Epithelial cell of esophagus (primary cell): ENCODE results near the gene MUC20.

ENCODE experiments used
- DNase-seq: peaks from one replicate; pipeline ENCODE4 v3.0.0; 2010; ENCODE audit warnings: low read depth
- H3K4me3 ChIP-seq: 2 replicates; pipeline ENCODE4 v1.5.1; 2011; ENCODE audit warnings: mild to moderate bottlenecking, low read length, control low read depth
- CTCF ChIP-seq: IDR thresholded peaks from 2 replicates; pipeline ENCODE4 v1.5.1; 2011; ENCODE audit warnings: low read depth, mild to moderate bottlenecking, low read length, control low read depth, inconsistent platforms; ENCODE audit not compliant: insufficient read depth; ENCODE audit errors: missing control alignments

MUC20 gene

GRCh38 chr3:195750797-195751520 is 30.2 kb downstream of the MUC20 start:
- DNase-seq = no peak
- no peak for TF ChIP-seq CTCF
- H3K4me3 ChIP-seq = no peak overlapping the region

- TF ChIP-seq CTCF = no peak
- no peak overlapping the region for H3K4me3 ChIP-seq
Measured at GRCh38 chr3:195751560-195751959, 30.8 kb downstream of the MUC20 start.

GRCh38 chr3:195752066-195752465 is 31.3 kb downstream of the MUC20 start:
- no peak overlapping the region for H3K4me3 ChIP-seq
- DNase-seq = no peak
- no peak for TF ChIP-seq CTCF

More at GRCh38 chr3:195751560-195751959, 30.8 kb downstream of the MUC20 start:
- DNase-seq = no peak

- H3K4me3 ChIP-seq = no peak overlapping the region
- no peak for TF ChIP-seq CTCF
- DNase-seq = no peak
Measured at GRCh38 chr3:195752546-195753331, 32.0 kb downstream of the MUC20 start.

- TF ChIP-seq CTCF = no peak
- H3K4me3 ChIP-seq = no peak overlapping the region
- DNase-seq = no peak
Measured at GRCh38 chr3:195753581-195753980, 32.8 kb downstream of the MUC20 start.

- TF ChIP-seq CTCF = no peak
- no peak for DNase-seq
- H3K4me3 ChIP-seq = no peak overlapping the region
Measured at GRCh38 chr3:195754141-195754540, 33.4 kb downstream of the MUC20 start.
